ENCODE data around the gene KCNQ1.

The KCNQ1 gene

DNA sequence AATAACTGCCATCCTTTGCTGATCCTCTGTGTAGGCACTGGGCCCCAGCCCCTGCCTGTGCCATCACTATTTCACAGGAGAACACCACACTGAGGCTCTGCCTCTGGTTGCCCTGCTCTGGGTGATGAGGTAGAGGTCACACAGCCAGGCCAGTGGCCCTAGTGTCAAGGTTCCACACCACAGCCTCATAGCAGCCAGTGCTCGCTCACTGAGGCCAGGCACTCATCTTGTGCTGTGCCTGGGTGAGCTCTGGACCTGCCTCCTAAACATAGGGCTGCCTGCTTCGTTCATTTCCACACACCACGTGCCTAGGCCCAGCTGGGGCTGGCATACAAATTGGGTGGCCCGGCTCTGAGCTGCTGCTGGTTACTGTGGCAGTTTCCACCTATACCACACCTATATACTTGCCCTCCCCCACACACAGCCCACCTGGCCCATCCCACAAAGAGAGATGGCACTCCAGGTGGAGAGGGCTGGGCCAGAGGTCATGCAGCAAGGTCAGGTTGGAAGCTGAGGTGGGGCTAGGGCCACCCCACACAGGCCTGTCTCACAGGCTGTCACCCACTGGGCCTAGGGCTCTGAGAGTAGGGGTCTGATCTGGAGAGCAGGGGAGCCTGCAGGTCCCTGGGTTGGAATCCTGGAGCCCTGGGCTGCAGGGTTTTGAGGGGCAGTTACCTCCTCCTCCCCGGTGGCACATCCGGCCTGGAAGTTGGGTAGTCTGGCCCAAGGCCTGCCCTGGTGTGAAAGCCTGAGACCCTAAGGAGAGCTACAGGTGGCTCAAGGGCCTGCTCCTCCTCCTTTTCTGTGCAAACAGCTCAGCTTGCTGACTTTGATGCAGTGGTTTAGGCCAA lies 243.8 kb downstream of the KCNQ1 start:
- DNase-seq = no peak

DNA sequence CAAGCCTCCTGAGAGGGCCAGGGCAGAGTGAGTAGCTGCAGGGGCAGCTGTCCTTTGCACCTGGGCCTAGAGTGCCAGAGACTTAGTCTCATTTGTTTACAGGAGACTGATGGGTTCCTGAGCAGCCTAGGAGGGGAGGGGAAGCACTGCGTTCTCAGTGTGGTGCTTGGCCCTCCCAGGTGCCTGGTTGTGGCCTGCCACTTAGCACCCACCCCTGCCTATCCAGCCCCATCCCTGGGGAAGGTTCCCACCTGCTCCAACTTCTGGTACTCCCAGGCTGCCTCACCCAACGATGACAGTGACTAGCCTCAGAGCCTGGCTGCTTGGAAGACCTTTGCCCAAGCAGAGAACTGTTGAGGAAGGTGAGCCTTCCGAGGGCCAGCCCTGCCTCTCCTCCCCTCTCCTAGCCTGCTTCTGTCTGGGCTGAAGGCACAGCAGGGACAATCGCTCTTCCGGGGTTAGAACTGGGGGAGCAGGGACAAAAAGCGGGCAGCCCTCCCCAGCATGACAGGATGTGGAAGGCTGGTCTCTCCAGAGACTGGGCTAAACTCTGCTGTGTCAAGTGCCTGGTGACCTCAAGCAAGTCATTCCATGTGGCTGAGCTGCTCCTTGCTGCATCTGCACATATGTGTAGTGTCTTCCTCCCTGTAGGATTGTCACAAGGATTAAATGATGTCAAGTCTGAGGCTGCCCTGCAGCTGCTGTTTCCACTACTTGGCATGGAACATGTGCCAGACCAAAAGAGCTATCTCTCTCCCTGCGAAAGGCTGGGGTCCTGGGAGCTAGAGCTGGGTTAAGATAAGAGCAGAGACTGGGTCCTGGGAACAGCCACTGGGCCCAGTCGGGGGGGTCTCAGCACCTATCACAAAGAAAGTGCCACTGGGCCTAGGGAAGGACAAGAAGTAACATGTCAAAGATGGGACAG lies 245.1 kb downstream of the KCNQ1 start:
- DNase-seq = no peak

- DNase-seq = no peak
Measured at GRCh38 chr11:2690596-2691354, 246.0 kb downstream of the KCNQ1 start.

- no peak for DNase-seq
Measured at GRCh38 chr11:2691355-2691761, 246.6 kb downstream of the KCNQ1 start.

- DNase-seq = no peak
Measured at GRCh38 chr11:2691991-2692875, 247.4 kb downstream of the KCNQ1 start.

- DNase-seq = peak in 2 of 14 donors; percentile 13 to 29
Measured at GRCh38 chr11:2693271-2694261, 248.8 kb downstream of the KCNQ1 start.

DNA sequence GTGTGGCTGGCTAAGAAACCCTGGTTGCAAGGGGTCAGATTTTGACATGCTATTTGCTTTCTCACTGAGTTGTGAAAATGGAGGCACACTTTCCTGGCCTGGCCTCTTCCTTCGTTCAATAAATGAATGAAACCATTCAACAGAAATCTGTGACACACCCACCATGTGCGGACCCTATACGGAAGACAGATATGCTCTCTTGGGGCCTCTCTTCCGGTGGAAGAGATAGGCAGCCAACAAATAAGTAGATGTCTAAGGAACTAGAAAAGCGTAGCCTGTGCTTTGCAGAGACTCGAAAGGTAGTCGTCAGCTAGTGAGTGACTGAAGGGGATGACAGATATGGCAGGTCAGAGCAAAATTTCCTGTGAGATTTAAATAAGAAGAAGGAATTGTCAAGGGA lies 249.7 kb downstream of the KCNQ1 start:
- no peak for DNase-seq

DNA sequence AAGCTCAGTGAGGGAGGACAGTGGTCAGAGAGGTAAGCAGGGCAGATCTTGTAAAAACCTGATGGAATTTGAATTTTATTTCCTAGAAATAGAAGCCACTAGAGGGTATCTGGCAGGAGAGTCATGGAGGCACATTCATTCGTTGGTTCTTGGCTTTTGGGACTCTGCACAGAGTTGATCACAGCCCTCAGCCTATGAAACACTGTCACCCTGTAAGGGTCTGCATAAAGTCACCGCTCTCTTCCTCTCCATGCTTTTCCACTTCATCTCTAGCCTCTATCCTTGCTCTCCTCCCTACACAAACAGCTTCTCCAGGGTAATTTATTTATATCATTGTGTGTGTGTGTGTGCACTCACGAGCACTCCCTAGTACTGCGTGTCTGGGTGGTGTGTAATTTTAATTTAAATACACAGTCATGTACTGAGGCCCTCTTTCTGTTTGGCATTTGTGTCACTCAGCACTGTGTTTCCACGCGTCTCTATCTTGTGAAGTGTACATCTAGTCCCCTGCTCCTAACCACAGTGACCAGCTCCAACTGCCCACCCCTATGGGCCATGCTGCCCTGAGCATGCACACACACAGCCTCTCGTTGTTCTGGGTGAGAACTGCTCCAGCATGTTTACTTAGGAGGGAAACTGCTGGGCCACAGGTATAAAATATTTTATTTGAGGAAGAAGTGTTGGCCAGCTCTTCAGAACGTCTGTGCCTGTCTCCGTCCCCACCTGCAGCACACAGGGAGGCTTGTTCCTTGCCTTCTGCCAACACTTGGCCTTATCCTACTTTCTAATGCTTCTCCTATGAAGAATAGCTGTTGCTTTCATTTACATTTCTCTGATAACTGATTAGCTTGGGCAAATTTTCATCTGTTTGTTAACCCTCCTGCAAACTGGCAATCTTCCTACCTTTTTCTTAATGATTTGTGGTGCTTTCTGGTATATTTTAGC lies 250.5 kb downstream of the KCNQ1 start:
- no peak for DNase-seq

GRCh38 chr11:2696455-2696854 lies 251.6 kb downstream of the KCNQ1 start:
- DNase-seq = no peak

GRCh38 chr11:2697866-2698265 lies 253.1 kb downstream of the KCNQ1 start:
- no peak for DNase-seq

DNA sequence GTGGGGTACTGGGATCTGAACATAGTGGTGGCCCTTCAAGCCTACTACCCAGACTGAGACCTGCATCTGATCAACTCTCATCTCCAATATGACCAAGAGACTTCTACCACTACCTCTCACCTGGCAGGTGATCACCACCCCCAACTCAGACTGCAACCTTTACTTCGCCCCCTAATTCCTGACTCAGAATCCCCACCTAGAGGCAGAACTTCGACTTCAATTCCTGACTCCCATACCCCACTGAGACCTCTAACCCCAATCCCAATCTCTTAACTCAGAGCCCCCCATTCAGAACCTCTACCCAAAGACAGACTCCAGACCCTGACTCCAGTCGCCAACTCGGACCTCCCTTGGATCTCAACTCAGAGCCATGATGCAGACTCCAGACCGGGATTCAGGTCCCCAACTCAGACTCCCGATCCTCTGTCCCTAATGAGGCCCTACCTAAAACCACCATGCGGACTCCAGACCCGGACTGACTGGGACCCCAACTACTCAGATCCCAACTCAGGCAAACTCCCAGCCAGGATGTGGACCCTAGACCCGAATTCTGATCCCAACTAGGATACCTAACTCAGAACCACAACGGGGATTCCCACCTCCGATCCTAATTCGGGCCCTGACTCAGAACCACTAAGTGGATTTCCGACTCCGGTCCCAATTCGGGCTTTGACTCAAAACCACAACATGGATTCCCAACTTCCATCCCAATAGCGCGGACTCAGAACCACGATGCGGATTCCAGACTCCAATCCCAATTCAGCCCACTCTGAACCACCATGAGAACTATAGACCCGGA lies 253.8 kb downstream of the KCNQ1 start:
- DNase-seq = no peak

DNA sequence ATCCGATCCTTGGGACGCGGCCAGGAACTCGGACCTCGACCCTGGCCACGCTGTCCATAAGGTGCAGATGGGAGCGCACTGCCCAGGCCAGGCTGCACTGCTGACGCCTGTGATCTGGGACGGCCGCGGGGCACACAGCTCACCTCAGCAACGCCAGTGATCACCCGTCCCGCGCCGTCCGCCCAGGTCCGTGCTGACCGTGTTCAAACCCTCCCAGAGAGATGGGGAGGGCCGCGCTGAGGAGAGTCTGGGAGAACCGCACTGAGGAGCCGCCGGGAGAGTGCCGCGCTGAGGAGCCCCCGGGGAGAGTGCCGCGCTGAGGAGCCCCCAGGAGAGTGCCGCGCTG lies 254.3 kb downstream of the KCNQ1 start:
- DNase-seq = no peak

DNA sequence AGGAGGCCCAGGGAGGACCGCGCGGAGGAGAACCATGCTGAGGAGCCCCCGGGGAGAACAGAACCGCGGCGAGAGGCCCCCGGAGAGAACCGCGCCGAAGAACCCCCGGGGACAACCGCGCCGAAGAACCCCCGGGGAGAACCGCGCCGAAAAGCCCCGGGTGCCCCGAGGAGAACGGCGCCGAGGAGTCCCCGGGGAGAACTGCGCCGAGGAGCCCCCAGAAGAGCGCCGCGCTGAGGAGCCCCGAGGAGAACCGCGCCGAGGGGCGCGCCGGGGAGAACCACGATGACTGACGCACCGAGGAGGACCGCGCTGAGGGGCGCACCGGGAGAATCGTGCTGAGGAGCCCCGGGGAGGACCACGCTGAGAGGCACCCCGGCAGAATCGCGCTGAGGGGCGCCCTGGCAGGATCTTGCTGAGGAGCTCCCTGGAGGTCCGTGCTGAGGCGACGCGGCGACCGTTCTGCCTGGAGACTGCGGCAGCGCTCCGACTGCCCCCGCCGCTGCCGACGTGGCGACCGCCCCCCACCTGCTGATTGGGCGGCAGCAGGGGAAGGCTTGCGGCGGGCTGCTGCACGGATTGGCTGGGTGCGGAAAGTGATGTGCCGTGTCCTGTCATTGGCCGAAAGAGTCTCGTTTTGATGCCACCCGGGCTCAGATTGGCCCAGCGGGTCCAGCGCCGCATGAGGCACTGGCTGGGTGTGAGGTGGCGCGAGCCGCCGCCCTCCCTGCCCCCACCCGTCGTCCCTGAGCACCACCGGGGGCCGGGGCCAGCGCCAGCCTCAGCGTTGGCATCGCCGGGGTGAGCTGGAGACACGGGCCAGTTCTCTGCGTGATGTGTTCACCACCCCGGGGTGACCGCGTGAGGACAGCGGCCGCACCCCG lies 255.0 kb downstream of the KCNQ1 start, which contains the start of gene KCNQ1OT1:
Gene KCNQ1OT1 (minus strand): TSS at position 464 of the 884 bp plus-strand sequence.
- DNase-seq = peak; percentile 44 to 91 (median 83)

GRCh38 chr11:2700415-2701211 lies 255.8 kb downstream of the KCNQ1 start:
- peak in 9 of 14 donors; percentile 8 to 51 (median 37) for DNase-seq

DNA sequence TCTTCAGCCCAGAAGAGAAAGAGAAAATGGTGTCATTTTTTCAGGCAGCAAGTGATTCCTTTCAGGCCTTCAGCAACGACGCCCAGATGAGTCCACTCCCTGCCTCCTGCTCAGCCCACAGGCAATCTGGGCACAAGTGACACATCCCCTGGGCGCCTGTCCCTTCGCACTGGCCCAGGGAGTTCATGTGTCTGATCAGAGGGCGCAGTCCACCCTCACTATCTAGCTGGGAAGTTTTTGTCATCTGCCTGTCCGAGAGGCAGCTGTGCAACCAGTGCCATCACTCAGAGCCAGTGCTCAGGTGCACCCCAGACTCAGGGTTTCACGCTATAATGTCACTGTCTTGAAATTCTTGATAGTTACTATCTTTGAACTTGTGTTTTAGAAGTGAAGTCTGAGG lies 256.4 kb downstream of the KCNQ1 start:
- no peak for DNase-seq

DNA sequence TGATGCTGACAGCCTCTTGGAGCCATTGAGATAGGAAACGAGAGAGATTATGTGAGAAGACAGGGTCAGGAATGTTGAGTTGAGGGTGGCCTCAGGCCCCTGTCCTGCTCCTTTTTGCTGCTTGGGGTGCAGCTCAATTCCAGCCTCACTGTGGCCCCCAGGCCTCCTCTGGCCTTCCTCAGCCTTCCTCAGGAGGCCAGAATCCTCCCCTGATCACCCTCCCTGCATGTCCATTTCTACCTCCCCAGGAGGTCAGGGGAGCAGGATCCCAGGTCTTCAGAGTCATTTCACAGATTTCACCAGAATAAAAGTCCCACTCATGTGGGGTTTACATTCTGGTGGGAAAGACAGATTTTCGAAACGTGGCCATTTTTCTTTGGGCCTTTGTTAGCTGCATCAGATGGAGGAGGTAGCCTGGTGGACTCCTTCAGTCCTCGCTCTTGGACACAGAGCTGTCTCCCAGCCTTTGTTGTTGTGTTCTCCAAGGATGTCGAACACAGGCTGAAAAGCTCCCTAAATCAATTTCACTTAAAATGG lies 257.2 kb downstream of the KCNQ1 start:
- no peak for DNase-seq

Data from C1 segment of cervical spinal cord (tissue), 14 donors.